IMR-90 (cell line): ENCODE results near the gene SLC22A31. TPM values are rescaled to one million over a fixed set of nuclear protein-coding genes. Genes with fewer than 3 reads are reported as not detected.

Experiments used
- ATAC-seq: fragments of 200-7000 bp; cut with Tn5 transposase; 2 replicates; pipeline ENCODE4 v1.9.1; 2020; ENCODE audit warnings: low read depth, mild to moderate bottlenecking, moderate library complexity
- BruUV-seq: library from RNA; stranded (reverse); fragments of 400-500 nt; replicated peaks from 2 replicates; lab custom pipeline; 2021; lab: Mats Ljungman, UMichigan
- CTCF ChIA-PET: fragments of 300-600 bp; formaldehyde crosslinking; extraction: SDS; loops from one replicate; lab custom pipeline; 2021; ENCODE audit warnings: antibody characterized with exemption; lab: Yijun Ruan, JAX
- POLR2A ChIA-PET: fragments of 300-600 bp; sonication (Branson Sonifier 250); formaldehyde crosslinking; loops from one replicate; lab custom pipeline; 2022; ENCODE audit warnings: antibody characterized with exemption; ENCODE audit not compliant: unreplicated experiment; lab: Charles Lee
- DNase-seq: peaks from one replicate; pipeline ENCODE4 v3.0.0; 2013
- H2AFZ ChIP-seq: replicated peaks from 2 replicates; pipeline ENCODE3; 2013; ENCODE audit warnings: low read length, mild to moderate bottlenecking; ENCODE audit not compliant: poor library complexity
- H2AK5ac ChIP-seq: 2 replicates; pipeline ENCODE4 v1.6.1; 2013; ENCODE audit warnings: low read depth, low read length, inconsistent platforms
- H2AK9ac ChIP-seq: replicated peaks from 2 replicates; pipeline ENCODE3; 2013; ENCODE audit warnings: mild to moderate bottlenecking, low read depth, low read length, moderate library complexity; ENCODE audit not compliant: poor library complexity
- H2BK120ac ChIP-seq: 2 replicates; pipeline ENCODE4 v1.6.1; 2013; ENCODE audit warnings: low read depth, low read length, inconsistent platforms
- H2BK15ac ChIP-seq: 3 replicates; pipeline ENCODE4 v1.6.1; 2013; ENCODE audit warnings: low read depth, low read length, inconsistent platforms
- H2BK20ac ChIP-seq: 2 replicates; pipeline ENCODE4 v1.6.1; 2013; ENCODE audit warnings: low read depth, mild to moderate bottlenecking, inconsistent platforms, low read length, moderate library complexity
- H2BK5ac ChIP-seq: 2 replicates; pipeline ENCODE4 v1.6.1; 2013; ENCODE audit warnings: mild to moderate bottlenecking, low read depth, low read length, inconsistent platforms; ENCODE audit not compliant: poor library complexity, severe bottlenecking
- H3K14ac ChIP-seq: replicated peaks from 2 replicates; pipeline ENCODE4 v1.6.1; 2013; ENCODE audit warnings: low read depth, low read length, inconsistent platforms
- H3K18ac ChIP-seq: 2 replicates; pipeline ENCODE4 v1.6.1; 2013; ENCODE audit warnings: low read depth, low read length, control low read depth
- H3K23ac ChIP-seq: 2 replicates; pipeline ENCODE4 v1.6.1; 2013; ENCODE audit warnings: low read depth, low read length, inconsistent platforms
- H3K27ac ChIP-seq: 2 replicates; pipeline ENCODE4 v1.5.1; 2013; ENCODE audit warnings: mild to moderate bottlenecking, control low read depth, low read length; ENCODE audit not compliant: insufficient read depth
- H3K27me3 ChIP-seq: 2 replicates; pipeline ENCODE4 v1.6.1; 2013; ENCODE audit warnings: low read length; ENCODE audit not compliant: control insufficient read depth, insufficient read depth
- H3K36me3 ChIP-seq: 2 replicates; pipeline ENCODE4 v1.6.1; 2013; ENCODE audit warnings: low read length, mixed read lengths; ENCODE audit not compliant: control insufficient read depth, insufficient read depth
- H3K4ac ChIP-seq: 2 replicates; pipeline ENCODE4 v1.6.1; 2013; ENCODE audit warnings: low read depth, low read length, inconsistent platforms
- H3K4me1 ChIP-seq: 2 replicates; pipeline ENCODE4 v1.6.1; 2013; ENCODE audit warnings: low read length, mixed read lengths; ENCODE audit not compliant: control insufficient read depth, insufficient read depth
- H3K4me2 ChIP-seq: 2 replicates; pipeline ENCODE4 v1.6.1; 2013; ENCODE audit warnings: low read depth, mild to moderate bottlenecking, control low read depth, low read length, moderate library complexity
- H3K4me3 ChIP-seq: 2 replicates; pipeline ENCODE4 v1.5.1; 2013; ENCODE audit warnings: low read depth, mild to moderate bottlenecking, control low read depth, low read length, moderate library complexity; ENCODE audit not compliant: insufficient read depth
- H3K56ac ChIP-seq: 2 replicates; pipeline ENCODE4 v1.6.1; 2013; ENCODE audit warnings: low read length, inconsistent platforms; ENCODE audit not compliant: insufficient read depth; ENCODE audit errors: extremely low read depth
- H3K79me1 ChIP-seq, 2 experiments: 2 replicates each; pipeline ENCODE4 v1.6.1; 2013; ENCODE audit warnings: low read length in 2 of 2, inconsistent platforms in 1 of 2, low read depth in 1 of 2
- H3K9ac ChIP-seq: 2 replicates; pipeline ENCODE4 v1.6.1; 2013; ENCODE audit warnings: low read depth, low read length, control low read depth
- H3K9me1 ChIP-seq: 2 replicates; pipeline ENCODE4 v1.6.1; 2013; ENCODE audit warnings: low read length, inconsistent platforms; ENCODE audit not compliant: insufficient read depth
- H3K9me3 ChIP-seq: 2 replicates; pipeline ENCODE4 v1.6.1; 2013; ENCODE audit warnings: low read length; ENCODE audit not compliant: control insufficient read depth, insufficient read depth
- H4K20me1 ChIP-seq: 2 replicates; pipeline ENCODE4 v1.6.1; 2013; ENCODE audit warnings: low read length, inconsistent platforms; ENCODE audit not compliant: insufficient read depth
- H4K5ac ChIP-seq: 2 replicates; pipeline ENCODE4 v1.6.1; 2013; ENCODE audit warnings: mild to moderate bottlenecking, low read depth, low read length, control low read depth
- H4K8ac ChIP-seq, 2 experiments: 2 replicates each; pipeline ENCODE4 v1.6.1; 2013; ENCODE audit warnings: low read depth in 2 of 2, low read length in 2 of 2, control low read depth in 1 of 2, inconsistent platforms in 1 of 2
- H4K91ac ChIP-seq: 2 replicates; pipeline ENCODE4 v1.6.1; 2013; ENCODE audit warnings: low read depth, low read length, inconsistent platforms; ENCODE audit not compliant: insufficient read depth
- BHLHE40 ChIP-seq: fragments of 150-350 bp; IDR thresholded peaks from 2 replicates; pipeline ENCODE4 v1.6.1; 2016; ENCODE audit warnings: mild to moderate bottlenecking, low read depth, low read length
- CEBPB ChIP-seq: IDR thresholded peaks from 2 replicates; pipeline ENCODE4 v1.6.1; 2012; ENCODE audit warnings: low read depth, low read length, improper control_type of control experiment
- CHD1 ChIP-seq: IDR thresholded peaks from 2 replicates; pipeline ENCODE4 v1.6.1; 2012; ENCODE audit warnings: low read depth, low read length, improper control_type of control experiment
- MAFK ChIP-seq: IDR thresholded peaks from 2 replicates; pipeline ENCODE4 v1.6.1; 2012; ENCODE audit warnings: low read depth, low read length, improper control_type of control experiment
- MXI1 ChIP-seq: IDR thresholded peaks from 2 replicates; pipeline ENCODE4 v1.6.1; 2012; ENCODE audit warnings: low read depth, mild to moderate bottlenecking, low read length, moderate library complexity, borderline replicate concordance
- NFE2L2 ChIP-seq: fragments of 150-350 bp; IDR thresholded peaks from 2 replicates; pipeline ENCODE4 v1.6.1; 2016; ENCODE audit warnings: low read depth, mild to moderate bottlenecking, low read length
- POLR2A ChIP-seq: IDR thresholded peaks from 2 replicates; pipeline ENCODE4 v1.6.1; 2012; ENCODE audit warnings: mild to moderate bottlenecking, low read depth, low read length
- RAD21 ChIP-seq: IDR thresholded peaks from 2 replicates; pipeline ENCODE4 v1.6.1; 2012; ENCODE audit warnings: low read length, improper control_type of control experiment
- RCOR1 ChIP-seq: IDR thresholded peaks from 2 replicates; pipeline ENCODE4 v1.6.1; 2012; ENCODE audit warnings: mild to moderate bottlenecking, low read length, improper control_type of control experiment; ENCODE audit not compliant: insufficient replicate concordance
- RFX5 ChIP-seq: IDR thresholded peaks from 2 replicates; pipeline ENCODE4 v1.8.0; 2012; ENCODE audit warnings: low read depth, mild to moderate bottlenecking, low read length, moderate library complexity
- WGBS, 2 experiments: methylation state at CpG; one replicate each; pipeline versions ENCODE4 v1.1.5 to v1.1.7; 2013; ENCODE audit warnings: missing lambda C conversion rate in 2 of 2; ENCODE audit not compliant: insufficient read length in 1 of 2; ENCODE audit errors: extremely low coverage in 2 of 2; 5-methylcytosine and 5-hydroxymethylcytosine counted together
- dilution Hi-C: fragments of 300-500 bp; cut with HindIII; formaldehyde crosslinking; loops from one replicate; pipeline ENCODE4 v1.14.3; 2018; ENCODE audit warnings: low sequenced_read_pairs; ENCODE audit not compliant: unreplicated experiment
- in situ Hi-C: fragments of 300-500 bp; cut with MboI; formaldehyde crosslinking; loops from 3 replicates; pipeline ENCODE4 v1.14.3; 2019; ENCODE audit warnings: low sequenced_read_pairs, inconsistent platforms, mixed read lengths
- intact Hi-C: fragments of 100-400 bp; cut with micrococcal nuclease; formaldehyde crosslinking; loops from 2 replicates; pipeline ENCODE4 v1.10.0; 2022
- polyA plus RNA-seq, 3 experiments: library from polyadenylated mRNA; depleted of rRNA; stranded (reverse); fragments of >200 nt; gene quantifications; 2 replicates each; pipeline ENCODE4 v1.2.3, GENCODE V29; 2012; ENCODE audit warnings: low replicate concordance in 1 of 3
- total RNA-seq: library from RNA; depleted of rRNA; stranded (reverse); fragments of >200 nt; gene quantifications from 2 replicates; pipeline ENCODE4 v1.2.3, GENCODE V29; 2012
- TF ChIP-seq, protein P1 (sequence below): conservative IDR thresholded peaks from 2 replicates; pipeline ENCODE4 v1.5.1; 2012; ENCODE audit warnings: mild to moderate bottlenecking, low read depth, low read length, improper control_type of control experiment
- TF ChIP-seq, protein P2 (sequence below): fragments of 150-350 bp; IDR thresholded peaks from 2 replicates; pipeline ENCODE4 v1.6.1; 2017; ENCODE audit warnings: mild to moderate bottlenecking, antibody characterized with exemption, low read length, low read depth
- TF ChIP-seq, protein P3 (sequence below): fragments of 150-350 bp; IDR thresholded peaks from 2 replicates; pipeline ENCODE4 v1.6.1; 2016; ENCODE audit warnings: low read depth, mild to moderate bottlenecking, low read length, moderate library complexity, borderline replicate concordance

Gene SLC22A31
- total and polyA plus RNA-seq, 2 of the 4 experiments (the other 2 are of a cell fraction): 0.18 to 5.5 TPM

DNA sequence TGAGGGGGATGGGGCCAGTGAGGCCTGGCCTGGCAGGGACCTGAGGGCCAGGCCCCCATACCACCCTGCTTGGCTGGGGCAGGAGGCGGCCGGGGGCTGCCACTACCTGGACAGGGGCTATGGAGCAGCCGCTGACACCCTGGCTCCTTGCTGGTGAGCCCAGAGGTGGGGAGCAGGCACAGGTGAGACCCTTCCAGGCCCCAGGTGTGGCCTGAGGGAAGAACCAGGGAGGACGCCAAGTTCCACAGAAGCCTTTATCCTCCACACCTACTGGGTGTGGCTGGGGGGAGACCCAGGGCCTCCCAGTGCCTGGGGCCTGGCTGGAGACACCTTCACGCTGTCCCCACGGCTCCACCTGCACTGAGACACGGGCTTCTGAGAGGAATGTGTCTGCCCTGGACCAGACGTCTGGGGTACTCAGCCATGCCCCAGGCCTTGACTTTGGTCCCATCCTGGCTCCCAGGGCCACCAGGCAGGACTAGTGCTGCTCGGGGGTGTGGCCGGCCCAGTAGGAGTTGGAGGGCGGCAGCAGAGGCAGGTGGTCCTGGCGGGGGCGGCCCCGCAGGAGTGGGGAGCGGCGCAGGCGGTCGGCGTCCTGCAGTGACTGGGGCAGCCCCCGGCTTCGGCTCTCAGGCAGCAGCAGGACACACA lies 4.7 kb downstream of the SLC22A31 start:
- Histone ChIP-seq H3K18ac (no peak overlapping the region), H3K4ac (no peak overlapping the region), H2BK20ac (no peak overlapping the region), H2BK120ac (no peak overlapping the region), H2BK15ac (no peak overlapping the region), H3K4me1 (peaks cover 10% of the 10 kb centered on the region), H3K9me1 (peaks cover 3% of the 10 kb centered on the region; the same call in 1 of the 2 replicates), H3K27ac (no peak overlapping the region), H3K9ac (no peak overlapping the region), H3K9me3 (no peaks in the 10 kb centered on the region), H4K5ac (no peak overlapping the region), H3K56ac (no peak overlapping the region), H3K4me2 (no peak overlapping the region), H2AK5ac (no peak overlapping the region; the same call in 1 of the 2 replicates), H2AFZ (no peak overlapping the region), H3K79me1 (no peaks in the 10 kb centered on the region), H2BK5ac (no peak overlapping the region), H4K20me1 (peaks cover 6% of the 10 kb centered on the region), H3K4me3 (no peak overlapping the region), H3K36me3 (no peaks in the 10 kb centered on the region), H3K14ac (no peak overlapping the region), H2AK9ac (no peak overlapping the region), H3K27me3 (peaks cover 17% of the 10 kb centered on the region), H4K8ac (no peak overlapping the region), H3K23ac (no peak overlapping the region), H4K91ac (no peak overlapping the region)
- BruUV-seq: no TSS peak
- ATAC-seq (no peak), DNase-seq (no peak)
- dilution Hi-C loops: no loop called here
- intact Hi-C loops: no loop called here
- CTCF ChIA-PET: no interaction called here
- in situ Hi-C loops: no loop called here
- WGBS, 2 experiments: 81% methylated on average over 16 of the region's 21 CpGs; no CpG with 5 or more reads in 1 of the 2 experiments
- POLR2A ChIA-PET: no interaction called here
- no peak for TF ChIP-seq RFX5
- no peak for TF ChIP-seq POLR2A
- no peak for TF ChIP-seq CHD1
- TF ChIP-seq NFE2L2: no peak
- TF ChIP-seq, protein P1, sequence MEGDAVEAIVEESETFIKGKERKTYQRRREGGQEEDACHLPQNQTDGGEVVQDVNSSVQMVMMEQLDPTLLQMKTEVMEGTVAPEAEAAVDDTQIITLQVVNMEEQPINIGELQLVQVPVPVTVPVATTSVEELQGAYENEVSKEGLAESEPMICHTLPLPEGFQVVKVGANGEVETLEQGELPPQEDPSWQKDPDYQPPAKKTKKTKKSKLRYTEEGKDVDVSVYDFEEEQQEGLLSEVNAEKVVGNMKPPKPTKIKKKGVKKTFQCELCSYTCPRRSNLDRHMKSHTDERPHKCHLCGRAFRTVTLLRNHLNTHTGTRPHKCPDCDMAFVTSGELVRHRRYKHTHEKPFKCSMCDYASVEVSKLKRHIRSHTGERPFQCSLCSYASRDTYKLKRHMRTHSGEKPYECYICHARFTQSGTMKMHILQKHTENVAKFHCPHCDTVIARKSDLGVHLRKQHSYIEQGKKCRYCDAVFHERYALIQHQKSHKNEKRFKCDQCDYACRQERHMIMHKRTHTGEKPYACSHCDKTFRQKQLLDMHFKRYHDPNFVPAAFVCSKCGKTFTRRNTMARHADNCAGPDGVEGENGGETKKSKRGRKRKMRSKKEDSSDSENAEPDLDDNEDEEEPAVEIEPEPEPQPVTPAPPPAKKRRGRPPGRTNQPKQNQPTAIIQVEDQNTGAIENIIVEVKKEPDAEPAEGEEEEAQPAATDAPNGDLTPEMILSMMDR: no peak
- TF ChIP-seq, protein P2, sequence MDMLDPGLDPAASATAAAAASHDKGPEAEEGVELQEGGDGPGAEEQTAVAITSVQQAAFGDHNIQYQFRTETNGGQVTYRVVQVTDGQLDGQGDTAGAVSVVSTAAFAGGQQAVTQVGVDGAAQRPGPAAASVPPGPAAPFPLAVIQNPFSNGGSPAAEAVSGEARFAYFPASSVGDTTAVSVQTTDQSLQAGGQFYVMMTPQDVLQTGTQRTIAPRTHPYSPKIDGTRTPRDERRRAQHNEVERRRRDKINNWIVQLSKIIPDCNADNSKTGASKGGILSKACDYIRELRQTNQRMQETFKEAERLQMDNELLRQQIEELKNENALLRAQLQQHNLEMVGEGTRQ: no peak
- no peak for TF ChIP-seq MXI1
- TF ChIP-seq RCOR1: no peak
- TF ChIP-seq MAFK: no peak
- TF ChIP-seq, protein P3, sequence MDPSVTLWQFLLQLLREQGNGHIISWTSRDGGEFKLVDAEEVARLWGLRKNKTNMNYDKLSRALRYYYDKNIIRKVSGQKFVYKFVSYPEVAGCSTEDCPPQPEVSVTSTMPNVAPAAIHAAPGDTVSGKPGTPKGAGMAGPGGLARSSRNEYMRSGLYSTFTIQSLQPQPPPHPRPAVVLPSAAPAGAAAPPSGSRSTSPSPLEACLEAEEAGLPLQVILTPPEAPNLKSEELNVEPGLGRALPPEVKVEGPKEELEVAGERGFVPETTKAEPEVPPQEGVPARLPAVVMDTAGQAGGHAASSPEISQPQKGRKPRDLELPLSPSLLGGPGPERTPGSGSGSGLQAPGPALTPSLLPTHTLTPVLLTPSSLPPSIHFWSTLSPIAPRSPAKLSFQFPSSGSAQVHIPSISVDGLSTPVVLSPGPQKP: no peak
- TF ChIP-seq BHLHE40: no peak
- TF ChIP-seq RAD21: no peak
- TF ChIP-seq CEBPB: no peak
